ENCODE data around the gene MICOS13.

MICOS13 gene

GRCh38 chr19:5665781-5666513 is 14.4 kb downstream of the MICOS13 start:
- no peak for DNase-seq

GRCh38 chr19:5664515-5664914 is 15.8 kb downstream of the MICOS13 start:
- DNase-seq: no peak

- DNase-seq: no peak
These were observed 16.4 kb downstream of the MICOS13 start for GRCh38 chr19:5663904-5664303.

- no peak for DNase-seq
These were observed 18.8 kb downstream of the MICOS13 start for GRCh38 chr19:5661483-5661882.

- DNase-seq: no peak
These were observed 24.9 kb downstream of the MICOS13 start for GRCh38 chr19:5655412-5655811.

- no peak for DNase-seq
These were observed 25.4 kb downstream of the MICOS13 start for GRCh38 chr19:5654931-5655330.

- DNase-seq: no peak
These were observed 28.1 kb downstream of the MICOS13 start for GRCh38 chr19:5652261-5652660.

- DNase-seq: no peak
These were observed 29.0 kb downstream of the MICOS13 start for GRCh38 chr19:5651361-5651760.

GRCh38 chr19:5648464-5648863 is 31.9 kb downstream of the MICOS13 start:
- DNase-seq: no peak

GRCh38 chr19:5646703-5647102 is 33.6 kb downstream of the MICOS13 start:
- DNase-seq: no peak

- no peak for DNase-seq
These were observed 34.9 kb downstream of the MICOS13 start for GRCh38 chr19:5645409-5645808.

- no peak for DNase-seq
These were observed 36.3 kb downstream of the MICOS13 start for GRCh38 chr19:5644037-5644436.

- no peak for DNase-seq
These were observed 37.3 kb downstream of the MICOS13 start for GRCh38 chr19:5643060-5643459.

- no peak for DNase-seq
These were observed 38.1 kb downstream of the MICOS13 start for GRCh38 chr19:5642204-5642603.

- DNase-seq: no peak
These were observed 39.1 kb downstream of the MICOS13 start for GRCh38 chr19:5641171-5641570.

- no peak for DNase-seq
These were observed 42.3 kb downstream of the MICOS13 start for GRCh38 chr19:5637971-5638370.

GRCh38 chr19:5635427-5635826 is 44.9 kb downstream of the MICOS13 start:
- no peak for DNase-seq

GRCh38 chr19:5632657-5633056 is 47.7 kb downstream of the MICOS13 start:
- DNase-seq: no peak

GRCh38 chr19:5632241-5632612 is 48.1 kb downstream of the MICOS13 start:
- no peak for DNase-seq

GRCh38 chr19:5631567-5632240 is 48.6 kb downstream of the MICOS13 start:
- no peak for DNase-seq

- DNase-seq: no peak
These were observed 51.3 kb downstream of the MICOS13 start for GRCh38 chr19:5628919-5629481.

- DNase-seq: no peak
These were observed 51.9 kb downstream of the MICOS13 start for GRCh38 chr19:5628461-5628860.

Data from activated CD4-positive, alpha-beta T cell treated with anti-CD3 and anti-CD28 coated beads for 1 hour (primary cell).